Midbrain (tissue), 1 donor: ENCODE results near the gene CENPP.

Experiments used
- DNase-seq: peaks from one replicate; lab custom pipeline; 2025; lab: John Stamatoyannopoulos, UW

CENPP gene

GRCh38 chr9:92656537-92656925 is 330.8 kb downstream of the CENPP start:
- DNase-seq: no peak

GRCh38 chr9:92657296-92658094 is 331.7 kb downstream of the CENPP start:
- no peak for DNase-seq

GRCh38 chr9:92658176-92658575 is 332.4 kb downstream of the CENPP start:
- DNase-seq: no peak

DNA sequence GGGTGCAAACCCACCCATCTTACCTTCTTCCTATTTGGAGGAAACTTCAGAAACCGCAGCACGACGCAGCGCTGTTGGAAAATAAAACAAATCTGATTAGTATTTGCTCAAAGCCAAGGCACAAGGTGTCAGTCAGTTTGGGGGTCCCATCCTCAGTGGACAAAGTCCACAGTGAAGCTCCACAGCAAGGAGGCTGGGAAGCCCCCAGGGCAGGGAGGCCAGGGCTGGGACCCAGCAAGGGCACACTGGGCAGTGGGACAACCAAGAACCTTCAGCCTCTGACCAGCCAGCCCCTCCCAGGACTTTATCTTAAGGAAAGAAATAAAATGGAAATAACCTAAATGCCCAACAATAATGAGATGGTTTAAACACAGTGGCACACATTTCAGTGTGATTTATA is 332.9 kb downstream of the CENPP start:
- DNase-seq: no peak

- no peak for DNase-seq
These were observed 333.8 kb downstream of the CENPP start for GRCh38 chr9:92659601-92660000.

GRCh38 chr9:92660266-92660665 is 334.5 kb downstream of the CENPP start:
- peak; percentile 31 for DNase-seq

DNA sequence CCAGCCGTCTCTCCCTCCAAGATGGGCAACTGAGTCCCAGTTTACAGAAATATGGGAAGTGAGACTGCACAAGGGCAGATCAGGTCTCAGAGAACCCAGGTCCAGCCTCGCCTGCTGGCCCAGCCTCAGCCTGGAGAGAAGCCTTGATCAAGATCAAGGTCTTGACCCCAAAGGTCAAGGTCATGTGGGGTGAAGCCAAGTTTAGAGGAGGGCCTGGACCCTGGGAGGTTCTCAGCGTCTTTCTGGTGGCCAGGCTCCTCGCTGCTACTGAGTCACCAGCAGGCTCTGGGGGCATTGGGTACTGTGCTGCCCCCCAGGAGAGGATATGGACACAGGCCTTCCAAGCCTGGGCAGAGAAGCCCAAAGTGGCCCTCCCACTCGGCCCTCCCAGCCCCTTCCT is 335.4 kb downstream of the CENPP start:
- no peak for DNase-seq

DNA sequence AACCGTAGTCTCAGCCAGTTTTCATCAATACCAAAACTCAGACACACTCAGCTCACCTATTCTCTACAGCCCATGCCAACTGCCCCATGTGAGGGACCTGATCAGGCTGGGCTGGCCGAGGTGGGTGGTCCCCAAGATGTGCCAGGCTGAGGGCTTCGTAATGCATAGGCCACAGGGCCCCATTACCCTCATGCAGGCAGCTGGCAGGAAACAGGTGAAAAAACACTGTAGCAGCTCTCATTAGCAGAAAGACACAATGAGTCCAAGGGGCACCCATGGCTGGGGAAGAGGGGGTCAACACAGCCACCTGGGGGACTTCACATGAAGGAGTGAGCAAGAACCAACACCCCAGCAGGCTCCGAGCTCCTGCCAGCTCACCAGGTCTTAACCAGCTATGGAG is 336.0 kb downstream of the CENPP start:
- DNase-seq: no peak

GRCh38 chr9:92663126-92663525 is 337.4 kb downstream of the CENPP start:
- DNase-seq: no peak

DNA sequence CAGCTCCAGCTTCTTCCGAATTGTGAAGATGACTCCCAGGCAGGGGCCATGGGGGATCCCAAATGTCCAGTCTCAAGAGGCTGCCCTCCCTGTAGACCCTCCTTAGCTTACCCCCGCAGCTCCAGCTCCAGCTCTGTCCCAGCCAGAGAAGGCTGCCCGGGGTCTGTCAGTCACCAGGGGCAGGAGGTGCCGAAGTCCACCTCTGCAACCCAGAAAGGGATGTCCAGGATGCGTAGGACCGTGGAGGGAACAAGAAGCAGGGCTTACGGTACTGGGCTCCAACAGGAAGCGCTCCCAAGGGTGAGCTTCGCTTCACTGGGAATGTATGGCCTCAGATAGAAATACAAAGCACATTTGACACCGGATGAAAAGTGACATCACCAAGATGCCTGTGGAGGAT is 338.2 kb downstream of the CENPP start:
- no peak for DNase-seq

DNA sequence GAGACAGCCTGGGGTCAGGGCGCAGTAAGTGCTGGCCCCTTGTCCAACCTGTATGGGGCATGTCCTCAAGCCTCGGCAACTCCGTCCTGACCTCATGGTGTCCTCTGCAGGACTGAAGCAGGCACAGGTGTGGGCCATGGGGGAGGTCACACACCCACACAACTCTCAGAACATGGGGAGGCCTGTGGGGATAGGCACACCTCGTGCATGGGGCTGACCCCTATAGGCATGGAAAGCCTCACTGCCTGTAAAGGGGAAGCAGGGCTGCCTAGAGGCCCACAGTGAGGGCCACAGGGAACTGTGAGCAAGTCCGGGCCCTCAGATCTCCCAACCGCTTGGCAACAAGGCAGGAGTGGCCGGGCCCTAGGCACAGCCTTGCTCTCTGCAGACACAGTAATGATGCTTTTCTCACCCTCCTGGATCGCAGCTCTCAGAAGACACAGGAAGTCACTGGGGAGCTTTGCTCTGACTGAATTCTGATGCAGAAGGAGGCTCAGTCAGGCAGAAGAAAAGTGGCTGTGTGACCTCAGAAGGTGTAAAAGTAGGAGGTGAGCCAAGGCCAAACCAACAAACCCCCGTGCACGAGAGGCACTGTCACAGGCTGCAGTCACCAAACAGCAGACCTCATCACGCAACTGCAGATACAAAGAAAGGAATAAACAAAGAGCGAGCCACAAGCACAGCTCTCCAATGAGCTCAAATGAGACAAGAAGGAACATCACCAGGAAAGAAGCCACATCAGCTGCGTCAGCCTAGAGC is 338.8 kb downstream of the CENPP start:
- peak; percentile 54 for DNase-seq

DNA sequence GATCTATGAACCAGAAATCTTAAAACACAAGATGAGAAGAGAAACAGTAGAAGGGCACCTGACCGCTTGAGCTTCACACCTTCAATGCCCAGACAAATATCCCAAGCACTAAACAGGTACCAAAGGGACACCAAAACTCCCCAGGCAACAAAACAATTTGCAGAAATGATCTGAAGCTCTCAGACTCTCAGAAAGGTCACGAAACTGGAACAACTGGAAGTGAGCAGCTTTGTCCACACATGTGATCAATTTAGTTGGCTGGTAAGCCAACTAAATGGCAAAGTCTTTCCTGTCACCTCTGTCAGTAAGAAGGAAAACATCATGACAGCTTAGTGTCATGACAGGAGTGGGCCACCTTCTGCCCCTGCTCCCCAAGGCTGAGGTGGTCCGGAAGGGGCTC is 340.1 kb downstream of the CENPP start:
- no peak for DNase-seq

- DNase-seq: no peak
These were observed 340.5 kb downstream of the CENPP start for GRCh38 chr9:92666236-92666635.

DNA sequence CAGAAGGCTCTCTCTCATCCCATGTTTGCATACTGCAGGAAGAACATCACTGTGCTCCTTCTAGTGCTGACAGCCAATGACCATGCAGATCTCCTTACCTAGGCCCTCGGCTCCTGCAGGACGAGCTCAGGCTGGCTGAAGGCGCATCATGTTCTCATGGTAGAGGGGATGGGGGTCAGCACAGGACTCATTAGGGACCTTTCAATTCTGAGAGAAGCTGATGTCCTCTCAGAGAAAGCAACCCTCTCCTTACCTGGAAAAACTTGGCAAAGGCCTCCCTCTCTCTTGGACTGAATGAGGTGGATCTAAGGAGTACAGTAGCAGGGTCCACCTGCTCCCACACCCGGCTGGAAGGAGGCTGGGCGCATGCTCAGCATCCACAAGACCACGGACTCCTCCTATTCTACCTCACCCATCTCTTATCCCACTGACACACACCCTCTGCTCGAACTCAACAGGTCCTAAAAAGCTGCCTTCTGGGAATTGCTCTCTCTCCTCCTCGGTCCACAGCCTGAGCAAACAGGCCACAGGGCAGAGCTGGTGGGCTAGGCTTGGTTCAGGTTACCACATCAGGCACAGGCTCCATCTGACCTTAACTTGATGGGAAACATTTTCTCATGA is 341.3 kb downstream of the CENPP start:
- DNase-seq: no peak

- DNase-seq: no peak
These were observed 343.2 kb downstream of the CENPP start for GRCh38 chr9:92668746-92669526.

DNA sequence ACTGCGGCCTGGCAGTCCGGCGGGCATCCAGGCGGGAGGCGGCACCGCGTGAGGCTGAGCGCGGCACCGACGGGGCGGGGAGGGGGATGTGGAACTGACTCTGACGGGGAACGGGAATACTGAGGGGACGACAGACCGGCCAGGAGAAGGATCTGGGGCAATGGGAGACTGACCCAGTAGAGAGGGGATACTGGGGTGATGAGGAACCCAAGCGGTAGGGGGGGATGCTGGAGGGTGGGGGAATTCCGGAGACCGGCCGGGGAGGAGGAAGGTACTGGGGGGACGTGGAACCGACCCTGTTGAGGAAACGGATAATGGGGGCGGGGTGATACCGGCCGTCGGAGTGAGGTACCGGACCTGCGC is 343.8 kb downstream of the CENPP start:
- DNase-seq: no peak
